Daoy (cell line): ENCODE data around the gene HES6. TPM values are rescaled to one million over a fixed set of nuclear protein-coding genes. Genes with fewer than 3 reads are reported as not detected.
"Not testable (repeated sequence)": the region's sequence is repeated elsewhere in the genome, so short reads cannot be mapped to it uniquely, and the experiment has no call there.

ENCODE experiments used
- DNase-seq: peaks from one replicate; pipeline ENCODE4 v3.0.0-alpha.2; 2015; ENCODE audit warnings: low read depth
- total RNA-seq: library from RNA; depleted of rRNA; stranded (reverse); fragments of >200 nt; shearing (Covaris generic); gene quantifications from 2 replicates; pipeline ENCODE4 v1.2.3, GENCODE V29; 2014

The HES6 gene
- total RNA-seq, 1 experiment from 2014 or later, result 9.8 TPM

GRCh38 chr2:238273433-238273832 lies 33.6 kb upstream of the HES6 start:
- DNase-seq, result not testable (repeated sequence)

DNA sequence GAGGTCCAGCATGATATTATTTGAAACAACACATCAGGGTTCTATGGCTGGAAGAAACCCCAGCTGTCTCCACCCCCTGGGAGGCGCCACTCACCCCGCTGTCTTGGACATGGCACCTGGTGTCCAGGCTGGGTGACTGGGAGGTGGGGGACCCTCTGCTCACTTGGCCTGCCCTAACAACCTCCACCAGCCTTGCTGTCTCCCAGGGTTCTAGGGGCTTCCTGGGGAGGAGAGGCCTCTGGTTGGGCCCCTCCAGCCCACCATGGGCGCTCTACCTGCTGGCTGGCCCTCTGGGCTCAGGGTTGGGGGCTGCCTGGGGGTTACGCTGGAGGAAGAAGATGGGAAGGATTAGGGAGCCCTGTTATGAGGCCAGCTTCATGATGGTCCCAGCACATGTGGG lies 32.3 kb upstream of the HES6 start:
- DNase-seq, result no peak

GRCh38 chr2:238271686-238272085 lies 31.8 kb upstream of the HES6 start:
- not testable (repeated sequence) for DNase-seq

DNA sequence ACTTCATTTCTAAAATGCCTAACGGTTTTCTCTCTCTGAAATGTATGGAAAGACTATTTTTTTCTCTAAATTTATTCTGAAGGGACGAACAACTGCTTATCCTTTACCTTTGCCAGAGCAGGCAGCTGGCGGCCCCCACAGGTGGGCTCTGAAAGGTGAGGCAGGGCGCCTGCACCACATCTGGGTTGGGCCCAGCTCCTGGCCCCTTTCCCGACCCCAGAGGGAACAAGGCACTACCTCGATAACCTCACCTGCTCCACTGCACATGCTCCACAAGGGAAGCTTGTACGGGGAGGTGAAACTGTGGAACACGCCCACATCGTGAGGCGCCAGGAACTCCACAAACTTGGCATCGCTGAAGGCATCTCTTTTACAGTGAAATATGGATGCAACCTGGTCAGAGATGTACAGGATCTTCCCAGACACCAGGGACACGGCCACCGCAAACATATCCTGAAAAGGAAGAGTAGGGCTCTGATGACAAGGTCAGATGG lies 31.3 kb upstream of the HES6 start:
- no peak for DNase-seq

DNA sequence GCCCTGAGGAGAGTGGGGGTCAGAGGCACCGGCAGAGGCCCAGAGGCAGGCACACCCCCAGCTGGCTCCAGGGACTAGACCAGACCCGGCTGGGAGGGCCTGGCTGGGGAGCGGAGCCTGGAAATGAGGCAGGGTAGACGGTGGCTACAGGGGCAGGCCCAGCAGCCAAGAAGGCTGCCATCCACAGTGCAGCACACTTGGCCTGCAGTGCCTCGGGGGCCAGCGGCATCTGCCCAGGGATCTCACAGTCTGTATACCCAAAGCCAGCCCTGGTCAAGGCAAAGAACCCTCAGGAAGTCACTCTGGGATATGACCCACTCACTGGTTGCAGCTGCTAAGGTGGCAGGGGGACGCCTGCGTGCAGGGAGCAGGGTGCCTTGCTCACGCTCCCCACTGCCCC lies 30.8 kb upstream of the HES6 start:
- no peak for DNase-seq

- no peak for DNase-seq
Measured at GRCh38 chr2:238269741-238270140, 29.9 kb upstream of the HES6 start.

GRCh38 chr2:238267884-238268680 lies 28.2 kb upstream of the HES6 start:
- DNase-seq, result no peak

DNA sequence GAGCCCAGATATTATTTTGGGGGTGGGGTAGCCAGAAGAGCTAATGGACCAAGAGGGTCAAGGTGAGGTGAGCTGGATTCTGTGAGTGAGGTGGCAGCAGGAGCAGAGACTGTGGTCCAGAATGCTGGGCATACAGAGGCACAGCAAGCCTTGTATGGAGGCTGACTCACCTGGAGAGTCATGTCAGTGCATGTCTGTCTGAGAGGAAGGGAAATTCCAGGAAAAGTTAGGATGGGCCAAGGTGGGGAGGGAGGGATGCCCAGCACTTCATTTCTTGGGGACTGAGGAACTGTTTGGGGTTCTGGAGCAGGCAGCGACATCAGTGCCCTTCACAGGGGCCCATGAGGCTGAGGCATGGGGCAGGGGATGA lies 27.5 kb upstream of the HES6 start:
- peak; percentile 20 for DNase-seq

GRCh38 chr2:238265605-238266004 lies 25.8 kb upstream of the HES6 start:
- DNase-seq, result no peak

- DNase-seq, result no peak
Measured at GRCh38 chr2:238264072-238264460, 24.2 kb upstream of the HES6 start.

GRCh38 chr2:238263204-238264071 lies 23.6 kb upstream of the HES6 start:
- peak; percentile 80 for DNase-seq

DNA sequence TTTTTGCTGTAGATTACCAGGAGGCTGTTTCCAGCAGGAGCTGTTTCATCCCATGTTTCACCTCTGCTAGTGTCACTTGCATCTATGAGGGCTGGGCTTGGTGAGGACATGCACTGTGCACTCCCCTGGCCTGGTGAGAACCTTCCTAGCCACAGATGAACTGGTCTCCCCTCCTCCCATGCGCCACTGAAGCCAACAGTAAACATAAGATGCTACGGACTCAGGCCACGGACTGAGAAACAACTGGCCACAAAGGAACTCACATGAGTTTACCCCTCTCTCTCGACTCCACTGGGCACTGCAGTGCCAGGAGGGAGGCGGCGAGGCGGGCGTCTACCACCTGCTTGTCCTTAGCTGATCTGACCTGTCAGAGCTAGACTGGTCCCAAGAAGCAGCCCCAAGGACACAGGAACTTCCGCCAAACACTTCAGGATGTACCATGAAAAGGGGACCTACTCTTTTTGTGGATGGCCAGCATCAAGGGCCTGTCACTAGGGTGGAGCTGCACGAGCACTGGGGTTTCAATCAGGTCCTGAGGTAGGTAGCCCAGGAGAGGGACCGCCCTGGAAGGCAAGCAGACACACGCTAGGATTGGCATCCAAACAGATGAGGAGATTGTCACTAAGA lies 22.8 kb upstream of the HES6 start:
- DNase-seq, result no peak

- no peak for DNase-seq
Measured at GRCh38 chr2:238261718-238262375, 22.0 kb upstream of the HES6 start.

- DNase-seq, result no peak
Measured at GRCh38 chr2:238260883-238261282, 21.0 kb upstream of the HES6 start.

DNA sequence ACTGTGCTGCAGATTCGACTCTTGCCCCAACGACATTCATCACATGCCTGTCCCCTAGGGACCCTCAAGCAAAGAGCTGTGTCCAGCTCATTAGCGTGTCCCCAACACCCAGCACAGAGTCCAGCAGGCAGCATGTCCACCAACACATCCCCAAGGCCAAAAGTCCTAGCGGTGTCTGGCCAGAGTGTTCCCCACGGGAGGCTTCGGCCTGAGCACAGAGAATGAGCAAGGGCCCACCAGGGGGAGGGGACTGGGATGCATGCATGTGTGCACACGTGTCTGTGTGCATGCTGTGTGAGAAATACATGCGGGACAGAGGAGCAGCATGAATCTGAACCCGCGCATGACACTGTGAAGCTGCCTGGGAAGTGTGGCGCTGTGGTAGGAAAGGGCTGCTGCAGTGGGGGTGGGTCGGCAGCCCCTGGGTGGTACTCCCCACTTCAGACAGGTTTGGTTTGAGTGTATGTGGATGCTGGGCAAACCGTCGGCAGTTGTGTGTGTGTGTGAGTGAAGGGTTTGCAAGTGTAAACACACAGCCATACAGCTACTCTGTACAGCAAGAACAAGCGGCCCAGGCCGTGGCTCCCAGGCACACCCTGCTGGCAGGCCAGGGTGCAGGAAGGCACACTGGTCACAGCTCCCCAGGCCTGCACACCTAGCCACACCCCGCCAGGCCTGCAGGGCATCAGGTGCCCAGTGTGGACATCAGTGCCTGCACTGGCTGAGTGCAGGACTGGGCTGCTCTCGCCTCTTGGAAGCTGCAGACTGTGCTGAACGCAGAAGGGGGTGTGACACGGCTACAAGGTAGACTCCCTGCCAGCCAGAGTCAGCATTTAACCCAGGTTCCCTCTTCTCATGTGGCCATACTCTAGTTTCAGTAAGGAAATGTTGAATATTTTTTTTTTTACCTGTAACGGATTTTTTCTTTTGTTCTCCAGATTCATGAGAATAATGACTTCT lies 19.5 kb upstream of the HES6 start:
- no peak for DNase-seq

GRCh38 chr2:238257786-238258700 lies 18.2 kb upstream of the HES6 start:
- no peak for DNase-seq

DNA sequence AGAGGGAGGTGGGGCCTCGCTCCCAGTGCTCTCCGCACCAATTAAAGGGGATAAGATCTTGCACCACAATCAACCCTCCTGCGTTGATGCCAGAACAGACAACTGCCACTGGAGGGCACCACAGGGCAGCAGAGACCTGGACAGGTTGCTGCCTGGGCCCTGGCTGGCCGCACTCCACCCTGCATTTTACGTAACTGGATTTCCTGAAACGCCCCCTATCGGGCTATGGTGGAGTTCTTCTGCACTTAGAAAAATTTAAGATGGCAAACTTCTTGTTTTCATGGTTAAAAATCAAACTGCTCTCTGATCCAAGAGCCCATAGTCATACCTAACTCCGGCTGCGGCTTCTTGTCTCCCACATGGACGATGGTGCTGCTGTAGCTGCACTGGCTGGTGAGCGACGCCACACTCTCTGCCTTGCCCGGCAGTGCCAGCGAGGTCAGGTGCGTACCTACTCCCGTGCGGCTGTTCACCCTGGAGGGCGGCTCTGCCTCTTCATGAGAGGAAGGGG lies 16.8 kb upstream of the HES6 start:
- peak; percentile 89 for DNase-seq

DNA sequence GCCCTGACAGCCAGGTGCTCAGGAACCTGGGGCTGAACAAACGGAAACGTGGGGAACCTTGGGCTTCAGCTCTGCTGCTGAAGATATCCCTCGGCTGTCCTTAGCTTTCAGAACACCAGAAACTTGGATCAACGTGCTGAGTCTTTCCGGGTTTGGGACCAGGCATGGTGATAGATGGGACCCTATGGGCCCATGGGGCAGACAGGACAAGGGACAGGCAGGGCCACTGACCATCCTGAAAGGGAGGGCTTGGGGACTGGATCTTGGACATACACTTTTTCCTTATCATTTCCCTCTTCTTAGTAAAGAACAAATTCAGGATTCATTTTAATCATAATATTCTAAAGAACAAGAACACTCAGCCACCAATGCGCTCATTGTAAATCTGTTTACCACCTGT lies 16.3 kb upstream of the HES6 start:
- no peak for DNase-seq

DNA sequence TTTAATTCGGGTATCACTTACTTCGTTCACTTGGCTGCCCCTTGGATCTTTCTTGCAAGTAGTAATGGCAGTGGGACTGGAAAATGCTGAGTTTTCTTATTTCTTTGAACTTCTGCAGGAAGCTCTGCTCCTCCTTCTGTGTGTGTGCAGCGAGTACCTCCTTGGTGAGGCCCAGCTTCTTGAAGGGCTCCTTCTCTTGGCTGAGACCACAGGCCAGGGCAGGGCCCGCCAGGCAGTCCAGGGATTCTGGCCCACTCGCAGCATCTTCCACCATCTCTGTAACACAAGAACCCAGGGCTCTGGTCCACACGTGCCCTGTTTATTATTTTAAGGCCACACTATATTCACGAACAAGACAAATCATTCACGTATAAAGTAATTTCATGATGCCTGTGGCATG lies 15.8 kb upstream of the HES6 start:
- DNase-seq, result no peak
